Measurements from ENCODE around the gene FBN1. TPM values are rescaled to one million over a fixed set of nuclear protein-coding genes. Genes with fewer than 3 reads are reported as not detected.

Gene FBN1
- total RNA-seq, 1 experiment from 2014 or later, result 6.7 TPM

- Histone ChIP-seq H3K79me2 (ENCODE audit: low read length) (no peaks in the 10 kb centered on the region), H3K27me3 (ENCODE audit: low read length) (no peaks in the 10 kb centered on the region), H3K9me2 (replicated peaks; ENCODE audit: low read length) (no peaks in the 10 kb centered on the region), H3K27ac (ENCODE audit: low read length) (no peak overlapping the region), H3K4me1 (ENCODE audit: insufficient read depth, low read length) (no peaks in the 10 kb centered on the region), H3K4me2 (ENCODE audit: low read length) (no peak overlapping the region), H3F3A (ENCODE audit: low read length, unreplicated experiment) (no peaks in the 10 kb centered on the region), H3K9me3 (ENCODE audit: low read length) (no peaks in the 10 kb centered on the region), H3K4me3 (ENCODE audit: low read length) (no peak overlapping the region), H3K36me3 (ENCODE audit: low read depth, low read length) (no peaks in the 10 kb centered on the region), H4K20me1 (ENCODE audit: low read length) (no peaks in the 10 kb centered on the region), H3K9ac (ENCODE audit: low read length) (no peak overlapping the region), H2AFZ (ENCODE audit: low read length) (no peak overlapping the region)
- TF ChIP-seq CTCF (conservative IDR thresholded peaks at IDR 0.05; ENCODE audit: low read depth, low read length) (no peak), EZH2 (IDR thresholded peaks at IDR 0.05; ENCODE audit: low read length, unreplicated experiment) (no peak), EZH2phosphoT487 (IDR thresholded peaks at IDR 0.05; ENCODE audit: borderline replicate concordance, low read length) (no peak)
- DNase-seq (no peak), ATAC-seq (no peak)
- POLR2A ChIA-PET (ENCODE audit: unreplicated experiment), result no interaction called here
- CTCF ChIA-PET, result no interaction called here
- no TSS peak for BruUV-seq (replicated peaks)
- intact Hi-C loops (cut with micrococcal nuclease), result no loop called here
Observed at GRCh38 chr15:48554112-48554511, 91.4 kb downstream of the FBN1 start.

DNA sequence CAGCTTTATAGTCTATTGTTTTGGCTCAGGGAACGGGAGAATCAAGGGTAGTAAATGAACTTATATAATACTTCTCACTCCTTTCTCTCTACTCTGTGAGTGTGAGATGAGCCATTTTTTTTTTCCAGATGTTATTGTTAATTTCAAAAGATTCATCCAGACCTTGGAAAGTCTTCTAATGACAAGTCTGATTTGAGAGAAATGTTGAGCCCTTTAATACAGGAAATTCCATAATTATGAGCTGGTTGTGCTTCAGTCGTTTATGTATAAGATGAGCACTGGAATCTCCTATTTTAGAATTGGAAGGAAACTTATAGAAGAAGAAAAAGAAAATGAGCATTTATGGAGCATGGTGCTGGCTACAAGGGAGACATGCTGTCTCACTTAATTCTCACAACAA is 92.0 kb downstream of the FBN1 start:
- BruUV-seq (replicated peaks), result no TSS peak
- no peak overlapping the region for H2AFZ ChIP-seq (ENCODE audit: low read length)
- no peaks in the 10 kb centered on the region for H3K9me3 ChIP-seq (ENCODE audit: low read length)
- H3K9me2 ChIP-seq (replicated peaks; ENCODE audit: low read length), result no peaks in the 10 kb centered on the region
- no peaks in the 10 kb centered on the region for H3K36me3 ChIP-seq (ENCODE audit: low read depth, low read length)
- no peak overlapping the region for H3K9ac ChIP-seq (ENCODE audit: low read length)
- no peak overlapping the region for H3K4me2 ChIP-seq (ENCODE audit: low read length)
- no peaks in the 10 kb centered on the region for H4K20me1 ChIP-seq (ENCODE audit: low read length)
- no peak for DNase-seq
- no peak overlapping the region for H3K27ac ChIP-seq (ENCODE audit: low read length)
- H3K4me3 ChIP-seq (ENCODE audit: low read length), result no peak overlapping the region
- no peaks in the 10 kb centered on the region for H3F3A ChIP-seq (ENCODE audit: low read length, unreplicated experiment)
- intact Hi-C loops (cut with micrococcal nuclease), result no loop called here
- no peaks in the 10 kb centered on the region for H3K27me3 ChIP-seq (ENCODE audit: low read length)
- TF ChIP-seq EZH2phosphoT487 (IDR thresholded peaks at IDR 0.05; ENCODE audit: borderline replicate concordance, low read length), result no peak
- CTCF ChIA-PET, result no interaction called here
- POLR2A ChIA-PET (ENCODE audit: unreplicated experiment), result no interaction called here
- H3K4me1 ChIP-seq (ENCODE audit: insufficient read depth, low read length), result no peaks in the 10 kb centered on the region
- ATAC-seq, result no peak
- no peaks in the 10 kb centered on the region for H3K79me2 ChIP-seq (ENCODE audit: low read length)

DNA sequence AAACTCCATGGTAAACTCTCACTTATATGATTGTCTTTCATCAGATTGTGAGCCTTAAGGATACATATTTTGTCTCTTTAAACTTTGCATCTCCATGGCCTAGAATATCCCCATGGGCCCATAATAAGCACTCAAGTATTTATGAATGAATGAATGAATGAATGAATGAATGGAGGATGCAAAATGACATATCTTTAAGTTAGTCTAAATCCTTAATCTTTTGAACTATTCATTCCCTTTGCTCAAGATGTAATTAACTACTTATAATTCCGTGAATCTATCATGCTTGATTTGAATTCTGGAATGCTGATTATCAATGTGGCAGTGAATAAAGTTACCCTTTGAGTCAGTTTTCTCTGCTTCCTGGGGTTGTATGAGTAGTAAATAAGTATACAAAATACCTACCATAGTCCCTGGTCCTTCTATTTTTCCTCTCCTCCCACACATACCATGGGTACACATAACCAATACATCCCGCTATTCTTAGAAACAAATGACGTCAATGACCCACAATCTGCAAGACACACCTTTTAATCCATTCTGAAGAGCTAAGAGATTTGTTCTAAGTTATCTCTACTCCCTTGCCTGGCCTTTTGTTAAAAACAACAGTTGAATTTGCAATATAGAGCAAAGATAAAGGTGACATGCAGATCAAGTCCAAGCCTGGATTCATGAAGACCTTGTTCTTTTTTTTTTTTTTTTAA is 94.5 kb downstream of the FBN1 start:
- Histone ChIP-seq H2AFZ (ENCODE audit: low read length) (no peak overlapping the region), H3K4me2 (ENCODE audit: low read length) (no peak overlapping the region), H3K9me2 (replicated peaks; ENCODE audit: low read length) (no peaks in the 10 kb centered on the region), H4K20me1 (ENCODE audit: low read length) (no peaks in the 10 kb centered on the region), H3K79me2 (ENCODE audit: low read length) (no peaks in the 10 kb centered on the region), H3F3A (ENCODE audit: low read length, unreplicated experiment) (no peaks in the 10 kb centered on the region), H3K27me3 (ENCODE audit: low read length) (no peaks in the 10 kb centered on the region), H3K9ac (ENCODE audit: low read length) (no peak overlapping the region), H3K36me3 (ENCODE audit: low read depth, low read length) (no peaks in the 10 kb centered on the region), H3K4me3 (ENCODE audit: low read length) (no peak overlapping the region), H3K27ac (ENCODE audit: low read length) (no peak overlapping the region), H3K9me3 (ENCODE audit: low read length) (no peaks in the 10 kb centered on the region), H3K4me1 (ENCODE audit: insufficient read depth, low read length) (no peaks in the 10 kb centered on the region)
- ATAC-seq, result no peak
- ChIA-PET CTCF (no interaction called here), POLR2A (ENCODE audit: unreplicated experiment) (no interaction called here)
- intact Hi-C loops (cut with micrococcal nuclease), result no loop called here
- TF ChIP-seq CTCF (conservative IDR thresholded peaks at IDR 0.05; ENCODE audit: low read depth, low read length) (no peak), EZH2 (IDR thresholded peaks at IDR 0.05; ENCODE audit: low read length, unreplicated experiment) (no peak), EZH2phosphoT487 (IDR thresholded peaks at IDR 0.05; ENCODE audit: borderline replicate concordance, low read length) (no peak)
- no TSS peak for BruUV-seq (replicated peaks)
- DNase-seq, result no peak
